HUES6 (cell line): Measurements from ENCODE around the gene C14orf132.

ENCODE experiments used
- H3K27ac ChIP-seq: 2 replicates; pipeline ENCODE4 v1.7.0; 2013; ENCODE audit warnings: low read depth, mild to moderate bottlenecking, low read length, inconsistent platforms
- H3K27me3 ChIP-seq: 2 replicates; pipeline ENCODE4 v1.6.1; 2013; ENCODE audit warnings: low read length; ENCODE audit not compliant: control insufficient read depth, insufficient read depth
- H3K36me3 ChIP-seq: 2 replicates; pipeline ENCODE4 v1.6.1; 2013; ENCODE audit warnings: low read length; ENCODE audit not compliant: control insufficient read depth, insufficient read depth
- H3K4me1 ChIP-seq: 2 replicates; pipeline ENCODE4 v1.6.1; 2013; ENCODE audit warnings: low read length; ENCODE audit not compliant: control insufficient read depth, insufficient read depth
- H3K4me3 ChIP-seq: 2 replicates; pipeline ENCODE4 v1.5.1; 2013; ENCODE audit warnings: low read depth, low read length
- H3K9ac ChIP-seq: one replicate; pipeline ENCODE4 v1.6.1; 2013; ENCODE audit warnings: mild to moderate bottlenecking, low read length
- H3K9me3 ChIP-seq: 2 replicates; pipeline ENCODE4 v1.6.1; 2013; ENCODE audit warnings: low read depth, low read length; ENCODE audit not compliant: control insufficient read depth, insufficient read depth

The C14orf132 gene

GRCh38 chr14:96102081-96102856, 63.1 kb downstream of the C14orf132 start:
- H3K27me3 ChIP-seq, result no peaks in the 10 kb centered on the region
- no peak overlapping the region for H3K27ac ChIP-seq
- no peaks in the 10 kb centered on the region for H3K36me3 ChIP-seq

GRCh38 chr14:96103075-96103474, 63.9 kb downstream of the C14orf132 start:
- Histone ChIP-seq H3K36me3 (no peaks in the 10 kb centered on the region), H3K4me3 (no peak overlapping the region), H3K4me1 (0 out of 2 replicates have a peak, but pooled peaks cover 2% of the 10 kb centered on the region), H3K9ac (no peak overlapping the region), H3K27me3 (no peaks in the 10 kb centered on the region), H3K9me3 (peaks cover 4% of the 10 kb centered on the region), H3K27ac (no peak overlapping the region)

More at GRCh38 chr14:96102081-96102856, 63.1 kb downstream of the C14orf132 start:
- H3K4me1 ChIP-seq, result 0 out of 2 replicates have a peak, but pooled peaks cover 2% of the 10 kb centered on the region
- peaks cover 4% of the 10 kb centered on the region for H3K9me3 ChIP-seq
- no peak overlapping the region for H3K9ac ChIP-seq
- H3K4me3 ChIP-seq, result no peak overlapping the region

DNA sequence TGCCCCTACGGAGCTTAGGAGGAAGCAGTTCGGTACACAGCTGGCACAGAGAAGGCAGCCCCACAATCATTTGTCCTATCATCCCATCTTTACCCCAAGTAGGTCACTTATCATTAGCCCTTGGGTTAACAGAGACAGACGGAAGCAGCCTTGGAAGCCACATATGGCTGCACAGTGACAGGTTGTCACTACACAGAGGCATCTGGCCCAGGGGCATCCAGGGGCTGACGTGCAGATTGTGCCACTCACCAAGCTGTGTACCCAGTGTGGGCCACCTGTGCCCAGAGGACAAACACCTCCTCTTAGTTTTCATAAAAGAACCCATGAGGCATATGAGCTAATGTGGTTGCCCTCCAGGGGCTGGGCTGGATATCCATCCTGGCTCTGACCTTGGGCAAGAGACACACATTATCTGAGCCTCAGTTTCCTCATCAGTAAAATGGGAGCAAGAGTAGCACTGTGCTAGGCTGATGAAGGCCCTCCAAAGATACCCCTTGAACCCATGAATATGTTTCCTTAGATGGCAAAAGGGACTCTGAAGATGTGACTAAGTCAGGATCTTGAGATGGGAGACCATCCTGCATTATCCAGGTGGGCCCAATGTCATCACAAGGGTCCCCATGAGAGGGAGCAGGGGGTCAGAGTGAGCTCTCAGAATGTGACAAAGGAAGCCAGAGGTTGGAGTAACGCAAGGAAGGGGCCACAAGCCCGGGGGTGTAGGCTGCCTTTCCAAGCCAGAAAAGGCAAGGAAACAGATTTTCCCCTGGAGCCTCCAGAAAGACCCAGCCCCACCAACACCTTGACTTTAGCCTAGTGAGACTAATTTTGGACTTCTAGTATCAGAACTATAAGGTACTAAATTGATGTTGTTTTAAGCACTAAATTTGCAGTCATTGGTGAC, 64.6 kb downstream of the C14orf132 start:
- no peak overlapping the region for H3K27ac ChIP-seq
- H3K4me3 ChIP-seq, result no peak overlapping the region
- no peaks in the 10 kb centered on the region for H3K4me1 ChIP-seq
- peaks cover 4% of the 10 kb centered on the region for H3K9me3 ChIP-seq
- H3K36me3 ChIP-seq, result no peaks in the 10 kb centered on the region
- no peaks in the 10 kb centered on the region for H3K27me3 ChIP-seq
- H3K9ac ChIP-seq, result no peak overlapping the region

DNA sequence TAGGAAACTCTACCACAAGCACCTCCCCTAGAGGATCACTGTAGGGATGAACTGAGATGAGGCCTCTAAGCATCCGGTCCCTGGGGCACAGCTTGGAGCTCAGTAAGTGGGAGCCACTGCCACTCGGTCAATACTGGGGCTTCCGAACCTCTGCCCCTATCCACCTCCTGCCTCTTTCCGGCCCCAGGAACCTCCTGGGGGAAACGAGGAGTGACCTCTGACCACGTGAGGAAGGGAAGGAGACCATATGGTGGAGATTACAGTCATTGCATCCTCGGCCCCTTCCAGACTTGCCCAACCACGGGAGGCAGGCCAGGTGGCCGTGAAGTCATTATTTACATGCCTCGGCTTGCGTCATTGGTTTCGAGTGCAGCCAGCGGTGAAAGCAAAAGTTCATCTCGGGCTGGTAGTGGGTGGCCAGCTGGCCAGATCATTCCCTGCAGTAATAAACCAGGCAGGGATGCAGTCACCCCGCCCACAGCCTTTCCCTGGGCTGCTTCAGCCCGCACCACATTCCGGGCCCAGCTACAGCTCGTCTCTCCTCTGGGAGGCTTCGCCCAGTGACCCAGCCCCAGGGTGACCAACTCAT, 65.4 kb downstream of the C14orf132 start:
- Histone ChIP-seq H3K27ac (no peak overlapping the region), H3K36me3 (no peaks in the 10 kb centered on the region), H3K9ac (no peak overlapping the region), H3K9me3 (peaks cover 4% of the 10 kb centered on the region), H3K27me3 (no peaks in the 10 kb centered on the region), H3K4me3 (no peak overlapping the region), H3K4me1 (no peaks in the 10 kb centered on the region)

DNA sequence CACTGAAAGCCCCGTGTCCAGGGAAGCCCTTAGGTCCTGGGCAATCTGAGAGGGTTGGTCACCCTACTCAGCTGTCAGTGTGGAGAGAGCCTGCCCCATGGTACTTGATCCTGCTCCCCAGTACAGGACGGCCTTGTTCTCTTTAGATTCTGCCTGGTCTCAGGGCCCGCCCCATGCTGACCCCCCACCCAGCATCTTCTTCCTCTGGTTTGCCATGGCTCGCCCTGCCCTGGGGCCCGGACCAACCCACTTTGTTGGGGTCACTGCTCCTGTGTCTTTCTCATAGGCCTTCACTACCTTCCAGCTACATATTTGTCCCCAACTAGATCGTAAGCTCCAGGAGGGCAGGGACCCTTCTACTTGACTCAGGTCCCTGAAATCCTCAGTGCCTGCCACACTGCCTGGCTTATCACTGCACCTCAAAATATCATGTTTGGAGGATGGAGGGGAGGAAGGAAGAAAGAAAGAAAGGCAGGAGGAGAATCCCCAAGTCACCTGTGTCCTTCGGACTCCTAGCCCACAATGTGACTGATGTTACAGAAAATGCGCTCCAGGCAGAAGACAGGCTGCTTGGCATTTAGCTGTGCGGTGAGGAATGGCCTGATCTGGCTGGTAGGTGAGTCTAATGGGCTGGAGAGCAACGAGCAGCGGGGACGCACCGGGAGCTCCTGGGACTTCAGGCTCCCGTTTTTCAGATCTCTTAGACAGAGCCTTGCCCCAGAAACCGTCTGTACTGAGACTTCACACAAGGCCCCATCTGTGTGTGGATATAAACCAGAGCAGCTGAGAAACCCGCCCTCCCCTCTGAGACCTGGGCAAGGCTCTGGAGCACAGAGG, 66.1 kb downstream of the C14orf132 start:
- Histone ChIP-seq H3K9ac (no peak overlapping the region), H3K27me3 (no peaks in the 10 kb centered on the region), H3K27ac (no peak overlapping the region), H3K4me1 (no peaks in the 10 kb centered on the region), H3K36me3 (no peaks in the 10 kb centered on the region), H3K4me3 (no peak overlapping the region), H3K9me3 (peaks cover 4% of the 10 kb centered on the region)

DNA sequence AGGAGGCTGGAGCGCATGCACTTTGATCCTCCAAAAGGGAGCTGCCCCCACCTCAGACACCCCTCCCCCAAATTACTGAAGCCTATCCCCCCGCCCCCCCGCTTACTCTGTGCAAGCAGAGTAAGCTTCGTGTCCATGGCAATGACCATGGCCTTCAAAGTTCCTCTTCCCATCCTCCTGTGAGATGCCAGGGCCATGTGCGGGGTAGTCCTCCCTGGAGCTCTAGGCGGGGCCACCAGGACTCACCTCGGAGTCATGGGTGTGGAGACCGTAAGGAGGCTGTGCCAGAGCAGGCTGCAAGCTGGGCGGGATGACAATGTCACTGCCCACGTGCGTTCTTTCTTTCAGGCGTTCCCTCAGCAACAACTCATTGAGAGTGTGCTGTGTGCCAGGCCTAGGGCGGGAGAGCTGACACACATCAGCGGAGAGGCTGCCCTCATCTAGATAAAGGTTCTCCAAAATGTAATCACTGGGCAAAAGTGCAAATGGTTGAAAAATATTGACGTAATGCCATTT, 66.8 kb downstream of the C14orf132 start:
- H3K36me3 ChIP-seq, result no peaks in the 10 kb centered on the region
- no peaks in the 10 kb centered on the region for H3K4me1 ChIP-seq
- no peaks in the 10 kb centered on the region for H3K27me3 ChIP-seq
- H3K9me3 ChIP-seq, result peaks cover 4% of the 10 kb centered on the region
- no peak overlapping the region for H3K4me3 ChIP-seq
- H3K9ac ChIP-seq, result no peak overlapping the region
- no peak overlapping the region for H3K27ac ChIP-seq

- no peaks in the 10 kb centered on the region for H3K27me3 ChIP-seq
- no peaks in the 10 kb centered on the region for H3K4me1 ChIP-seq
- peaks cover 10% of the 10 kb centered on the region for H3K9me3 ChIP-seq
These were observed 67.7 kb downstream of the C14orf132 start for GRCh38 chr14:96106891-96107290.

GRCh38 chr14:96108061-96108795, 69.1 kb downstream of the C14orf132 start:
- Histone ChIP-seq H3K4me1 (no peaks in the 10 kb centered on the region), H3K9me3 (peaks cover 23% of the 10 kb centered on the region), H3K27me3 (no peaks in the 10 kb centered on the region), H3K27ac (no peak overlapping the region), H3K36me3 (no peaks in the 10 kb centered on the region), H3K4me3 (no peak overlapping the region), H3K9ac (no peak overlapping the region)

More at GRCh38 chr14:96106891-96107290, 67.7 kb downstream of the C14orf132 start:
- Histone ChIP-seq H3K4me3 (no peak overlapping the region), H3K9ac (no peak overlapping the region), H3K27ac (no peak overlapping the region), H3K36me3 (no peaks in the 10 kb centered on the region)

- Histone ChIP-seq H3K9me3 (peaks cover 27% of the 10 kb centered on the region), H3K36me3 (no peaks in the 10 kb centered on the region), H3K4me1 (no peaks in the 10 kb centered on the region), H3K27me3 (no peaks in the 10 kb centered on the region), H3K9ac (no peak overlapping the region), H3K4me3 (no peak overlapping the region), H3K27ac (no peak overlapping the region)
These were observed 69.7 kb downstream of the C14orf132 start for GRCh38 chr14:96108911-96109310.
